ENCODE measurements around the gene PTPRT. TPM values are rescaled to one million over a fixed set of nuclear protein-coding genes. Genes with fewer than 3 reads are reported as not detected.

PTPRT gene
- total and polyA plus RNA-seq, 2 of the 4 experiments (the other 2 are of a cell fraction), result not detected

DNA sequence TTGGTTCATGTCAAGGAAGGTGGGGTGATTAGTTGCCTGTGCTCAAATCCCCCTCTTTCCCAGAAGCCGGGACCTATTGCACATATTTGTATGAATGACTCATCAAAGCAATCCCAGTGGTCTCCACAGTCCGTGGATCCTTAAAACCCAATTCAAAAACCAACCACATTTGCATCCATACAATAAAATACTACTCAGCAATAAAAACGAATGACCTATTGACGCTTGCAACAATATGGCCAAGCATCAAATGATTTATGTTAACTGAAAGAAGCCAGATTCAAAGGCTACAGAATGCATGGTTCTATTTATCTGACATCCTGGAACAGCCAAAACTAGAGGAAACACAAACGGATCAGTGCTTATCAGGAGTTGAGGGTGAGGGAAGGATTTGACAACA, 275.4 kb downstream of the PTPRT start:
- dilution Hi-C loops (cut with HindIII; ENCODE audit: low sequenced_read_pairs, unreplicated experiment) (no loop called here), in situ Hi-C loops (cut with MboI; ENCODE audit: low sequenced_read_pairs) (no loop called here), intact Hi-C loops (cut with micrococcal nuclease) (no loop called here)
- Histone ChIP-seq H3K4me3 (ENCODE audit: insufficient read depth, low read depth, low read length) (no peak overlapping the region), H3K9me1 (ENCODE audit: insufficient read depth, low read length) (no peaks in the 10 kb centered on the region), H4K91ac (ENCODE audit: insufficient read depth, low read depth, low read length) (no peak overlapping the region), H3K36me3 (ENCODE audit: control insufficient read depth, insufficient read depth, low read length) (no peaks in the 10 kb centered on the region), H3K18ac (ENCODE audit: low read depth, low read length) (no peak overlapping the region), H3K27me3 (ENCODE audit: control insufficient read depth, insufficient read depth, low read length) (no peaks in the 10 kb centered on the region), H3K4me2 (ENCODE audit: low read depth, low read length) (no peak overlapping the region), H4K8ac (ENCODE audit: low read depth in 2 of 2, low read length in 2 of 2) (no peak overlapping the region), H2AK9ac (replicated peaks; ENCODE audit: low read depth, low read length, poor library complexity) (no peak overlapping the region), H3K9me3 (ENCODE audit: control insufficient read depth, insufficient read depth, low read length) (peaks cover 15% of the 10 kb centered on the region), H3K23ac (ENCODE audit: low read depth, low read length) (no peak overlapping the region), H4K5ac (ENCODE audit: low read depth, low read length) (no peak overlapping the region), H2BK5ac (ENCODE audit: low read depth, low read length, poor library complexity, severe bottlenecking) (no peak overlapping the region), H3K9ac (ENCODE audit: low read depth, low read length) (no peak overlapping the region), H2BK15ac (ENCODE audit: low read depth, low read length) (no peak overlapping the region), H3K56ac (ENCODE audit: extremely low read depth, insufficient read depth, low read length) (no peak overlapping the region), H4K20me1 (ENCODE audit: insufficient read depth, low read length) (no peaks in the 10 kb centered on the region), H2BK20ac (ENCODE audit: low read depth, low read length) (no peak overlapping the region), H2AFZ (replicated peaks; ENCODE audit: low read length, poor library complexity) (no peak overlapping the region), H3K14ac (replicated peaks; ENCODE audit: low read depth, low read length) (no peak overlapping the region), H3K4me1 (ENCODE audit: control insufficient read depth, insufficient read depth, low read length) (no peaks in the 10 kb centered on the region), H3K4ac (ENCODE audit: low read depth, low read length) (no peak overlapping the region), H2BK120ac (ENCODE audit: low read depth, low read length) (no peak overlapping the region), H2AK5ac (ENCODE audit: low read depth, low read length) (no peak overlapping the region), H3K79me1 (ENCODE audit: low read depth in 1 of 2, low read length in 2 of 2) (no peaks in the 10 kb centered on the region), H3K27ac (ENCODE audit: insufficient read depth, low read length) (no peak overlapping the region)
- no peak for TF ChIP-seq NFE2L2 (IDR thresholded peaks at IDR 0.05; ENCODE audit: low read depth, low read length)
- TF ChIP-seq RFX5 (IDR thresholded peaks at IDR 0.05; ENCODE audit: low read depth, low read length), result no peak
- no peak for TF ChIP-seq RCOR1 (IDR thresholded peaks at IDR 0.05; ENCODE audit: insufficient replicate concordance, low read length)
- TF ChIP-seq, protein P1, sequence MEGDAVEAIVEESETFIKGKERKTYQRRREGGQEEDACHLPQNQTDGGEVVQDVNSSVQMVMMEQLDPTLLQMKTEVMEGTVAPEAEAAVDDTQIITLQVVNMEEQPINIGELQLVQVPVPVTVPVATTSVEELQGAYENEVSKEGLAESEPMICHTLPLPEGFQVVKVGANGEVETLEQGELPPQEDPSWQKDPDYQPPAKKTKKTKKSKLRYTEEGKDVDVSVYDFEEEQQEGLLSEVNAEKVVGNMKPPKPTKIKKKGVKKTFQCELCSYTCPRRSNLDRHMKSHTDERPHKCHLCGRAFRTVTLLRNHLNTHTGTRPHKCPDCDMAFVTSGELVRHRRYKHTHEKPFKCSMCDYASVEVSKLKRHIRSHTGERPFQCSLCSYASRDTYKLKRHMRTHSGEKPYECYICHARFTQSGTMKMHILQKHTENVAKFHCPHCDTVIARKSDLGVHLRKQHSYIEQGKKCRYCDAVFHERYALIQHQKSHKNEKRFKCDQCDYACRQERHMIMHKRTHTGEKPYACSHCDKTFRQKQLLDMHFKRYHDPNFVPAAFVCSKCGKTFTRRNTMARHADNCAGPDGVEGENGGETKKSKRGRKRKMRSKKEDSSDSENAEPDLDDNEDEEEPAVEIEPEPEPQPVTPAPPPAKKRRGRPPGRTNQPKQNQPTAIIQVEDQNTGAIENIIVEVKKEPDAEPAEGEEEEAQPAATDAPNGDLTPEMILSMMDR (conservative IDR thresholded peaks at IDR 0.05; ENCODE audit: low read depth, low read length), result no peak
- TF ChIP-seq CHD1 (IDR thresholded peaks at IDR 0.05; ENCODE audit: low read depth, low read length), result no peak
- no peak for TF ChIP-seq SMC3 (IDR thresholded peaks at IDR 0.05; ENCODE audit: low read depth, low read length)
- TF ChIP-seq RAD21 (IDR thresholded peaks at IDR 0.05; ENCODE audit: low read length), result no peak
- TF ChIP-seq BHLHE40 (IDR thresholded peaks at IDR 0.05; ENCODE audit: low read depth, low read length), result no peak
- TF ChIP-seq MAZ (IDR thresholded peaks at IDR 0.05; ENCODE audit: borderline replicate concordance, low read depth, low read length), result no peak
- TF ChIP-seq POLR2A (IDR thresholded peaks at IDR 0.05; ENCODE audit: low read depth, low read length), result no peak
- no peak for TF ChIP-seq CEBPB (IDR thresholded peaks at IDR 0.05; ENCODE audit: low read depth, low read length)
- no peak for TF ChIP-seq FOS (IDR thresholded peaks at IDR 0.05; ENCODE audit: low read depth, low read length)
- TF ChIP-seq, protein P2, sequence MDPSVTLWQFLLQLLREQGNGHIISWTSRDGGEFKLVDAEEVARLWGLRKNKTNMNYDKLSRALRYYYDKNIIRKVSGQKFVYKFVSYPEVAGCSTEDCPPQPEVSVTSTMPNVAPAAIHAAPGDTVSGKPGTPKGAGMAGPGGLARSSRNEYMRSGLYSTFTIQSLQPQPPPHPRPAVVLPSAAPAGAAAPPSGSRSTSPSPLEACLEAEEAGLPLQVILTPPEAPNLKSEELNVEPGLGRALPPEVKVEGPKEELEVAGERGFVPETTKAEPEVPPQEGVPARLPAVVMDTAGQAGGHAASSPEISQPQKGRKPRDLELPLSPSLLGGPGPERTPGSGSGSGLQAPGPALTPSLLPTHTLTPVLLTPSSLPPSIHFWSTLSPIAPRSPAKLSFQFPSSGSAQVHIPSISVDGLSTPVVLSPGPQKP (IDR thresholded peaks at IDR 0.05; ENCODE audit: borderline replicate concordance, low read depth, low read length), result no peak
- no peak for TF ChIP-seq MXI1 (IDR thresholded peaks at IDR 0.05; ENCODE audit: borderline replicate concordance, low read depth, low read length)
- TF ChIP-seq, protein P3, sequence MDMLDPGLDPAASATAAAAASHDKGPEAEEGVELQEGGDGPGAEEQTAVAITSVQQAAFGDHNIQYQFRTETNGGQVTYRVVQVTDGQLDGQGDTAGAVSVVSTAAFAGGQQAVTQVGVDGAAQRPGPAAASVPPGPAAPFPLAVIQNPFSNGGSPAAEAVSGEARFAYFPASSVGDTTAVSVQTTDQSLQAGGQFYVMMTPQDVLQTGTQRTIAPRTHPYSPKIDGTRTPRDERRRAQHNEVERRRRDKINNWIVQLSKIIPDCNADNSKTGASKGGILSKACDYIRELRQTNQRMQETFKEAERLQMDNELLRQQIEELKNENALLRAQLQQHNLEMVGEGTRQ (IDR thresholded peaks at IDR 0.05; ENCODE audit: low read depth, low read length), result no peak
- TF ChIP-seq MAFK (IDR thresholded peaks at IDR 0.05; ENCODE audit: low read depth, low read length), result no peak
- ATAC-seq (ENCODE audit: low read depth) (no peak), DNase-seq (no peak)
- POLR2A ChIA-PET (ENCODE audit: unreplicated experiment), result no interaction called here
- WGBS, 2 experiments (ENCODE audit: extremely low coverage in 2 of 2, insufficient read length in 1 of 2), result no CpG with 5 or more reads among the region's 5 CpGs
- no TSS peak for BruUV-seq (replicated peaks)
- CTCF ChIA-PET, result no interaction called here

Data from IMR-90 (cell line).